GM03348 (cell line): Measurements from ENCODE around the gene PRRG3.

Experiments
- DNase-seq: peaks from one replicate; pipeline ENCODE4 v3.0.0; 2012; ENCODE audit warnings: low spot score

Gene PRRG3

DNA sequence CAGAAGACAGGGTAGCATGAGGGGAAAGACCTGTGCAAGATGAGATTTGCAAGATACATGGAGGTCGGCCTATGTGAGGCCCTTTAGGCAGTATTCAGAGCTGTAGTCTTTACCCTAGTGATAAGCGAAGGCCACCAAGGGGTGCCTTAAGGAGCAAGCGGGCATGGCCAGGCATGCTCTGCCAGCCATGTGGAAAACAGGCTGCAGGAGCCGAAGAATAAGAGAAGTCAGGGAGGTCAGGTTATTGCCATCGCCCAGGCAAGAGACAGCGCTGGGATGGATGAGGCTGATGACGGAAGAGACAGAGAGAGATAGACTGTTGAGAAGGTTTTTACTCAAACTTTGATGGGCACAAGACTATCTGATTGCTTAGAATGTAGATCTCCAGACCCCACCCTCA, 13.6 kb downstream of the PRRG3 start:
- no peak for DNase-seq

DNA sequence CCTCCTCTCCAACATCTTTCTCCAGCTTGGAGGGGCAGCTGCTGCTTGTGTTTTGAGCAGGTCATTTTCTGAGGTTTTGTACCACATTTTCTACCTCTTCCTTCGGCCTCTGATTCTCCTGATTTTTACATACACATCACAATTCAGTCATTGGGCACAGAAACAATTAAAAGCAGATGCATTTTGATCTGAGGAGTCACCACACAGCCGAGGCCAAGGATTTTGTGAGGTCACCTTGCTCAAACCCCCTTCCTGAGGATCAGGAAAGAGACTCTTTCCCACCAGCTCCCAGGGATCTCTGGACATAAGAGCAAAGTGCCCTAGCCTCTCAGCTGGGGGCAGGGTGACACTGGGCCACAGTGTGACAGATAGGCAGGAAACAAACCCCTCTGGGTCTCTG, 15.2 kb downstream of the PRRG3 start:
- no peak for DNase-seq

DNA sequence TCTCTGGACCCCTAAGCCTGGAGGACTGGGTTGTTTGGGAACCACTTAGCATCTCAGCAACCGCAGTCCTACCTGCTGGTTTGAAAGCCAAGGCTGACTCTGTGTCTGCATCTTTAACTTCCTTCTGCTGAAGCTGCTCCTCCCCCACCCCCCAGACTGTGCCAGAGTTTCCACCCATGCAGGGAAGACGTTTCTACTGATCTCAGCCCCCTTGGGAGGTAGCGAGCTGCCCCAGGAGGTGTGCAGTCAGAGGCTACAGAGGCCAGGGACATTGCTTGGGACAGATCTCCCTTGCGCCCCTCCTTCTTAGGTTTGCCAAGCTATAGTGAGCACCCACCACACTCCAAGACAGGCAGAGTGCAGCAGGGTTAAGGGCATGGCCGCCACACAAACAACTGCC, 15.9 kb downstream of the PRRG3 start:
- DNase-seq = no peak

DNA sequence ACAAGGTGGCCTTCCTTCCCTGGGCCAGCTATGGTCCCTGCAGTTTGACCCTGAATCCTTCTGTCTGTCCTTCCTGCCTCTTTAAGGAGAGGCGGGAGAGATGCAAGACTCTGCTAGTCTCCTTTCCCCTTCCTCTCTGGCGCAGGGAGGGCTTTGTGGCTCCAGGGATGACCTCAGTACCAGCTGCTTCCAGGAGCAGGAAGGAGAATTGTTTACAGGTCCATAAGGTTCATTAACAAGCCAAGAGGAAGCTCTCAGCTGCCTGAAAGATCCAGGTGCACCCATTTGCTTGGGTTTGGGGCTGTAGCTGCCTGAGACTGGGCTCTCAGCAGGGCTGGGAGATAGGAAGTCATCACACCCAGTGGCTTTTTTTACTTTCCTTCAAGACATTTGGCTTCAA, 16.5 kb downstream of the PRRG3 start:
- no peak for DNase-seq

DNA sequence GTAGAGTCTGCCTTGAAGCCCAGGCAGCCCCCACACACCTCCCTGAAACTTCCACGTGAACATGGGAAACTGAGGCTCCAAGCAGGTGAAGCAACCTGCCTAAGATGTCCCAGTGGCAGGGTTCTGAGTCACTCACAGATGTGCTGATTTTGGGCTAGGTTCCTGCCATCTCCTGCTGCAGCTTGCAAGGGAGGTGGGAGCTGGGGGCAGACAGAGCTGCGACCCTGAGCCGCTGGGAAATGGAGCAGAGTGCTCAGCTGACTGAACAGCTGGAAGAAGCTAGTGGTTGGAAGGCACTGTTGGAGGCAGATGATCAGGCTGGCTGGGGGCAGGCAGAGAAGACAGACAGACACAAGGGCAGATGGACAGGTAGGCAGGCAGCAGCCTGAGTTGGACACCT, 17.0 kb downstream of the PRRG3 start:
- DNase-seq = no peak

DNA sequence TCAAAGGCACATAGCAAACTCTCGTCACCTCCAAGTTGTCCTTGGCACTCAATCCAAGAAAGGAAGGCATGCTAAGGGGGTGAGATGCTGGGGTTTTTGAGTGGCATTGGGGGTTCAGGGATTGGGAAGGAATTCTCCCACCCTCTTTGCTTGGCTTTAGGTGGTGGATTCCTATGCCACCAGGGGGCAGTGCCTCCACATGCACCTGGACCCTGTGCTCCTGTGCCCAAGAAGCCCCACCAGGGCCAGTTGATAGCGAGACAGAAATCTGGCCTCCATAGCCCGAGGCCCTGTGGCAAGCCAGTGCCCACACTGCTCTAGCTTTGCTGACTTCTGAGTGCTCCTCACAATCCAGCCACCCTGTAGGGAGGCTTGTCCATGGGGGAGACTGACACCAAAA, 18.6 kb downstream of the PRRG3 start:
- peak; percentile 17 for DNase-seq

DNA sequence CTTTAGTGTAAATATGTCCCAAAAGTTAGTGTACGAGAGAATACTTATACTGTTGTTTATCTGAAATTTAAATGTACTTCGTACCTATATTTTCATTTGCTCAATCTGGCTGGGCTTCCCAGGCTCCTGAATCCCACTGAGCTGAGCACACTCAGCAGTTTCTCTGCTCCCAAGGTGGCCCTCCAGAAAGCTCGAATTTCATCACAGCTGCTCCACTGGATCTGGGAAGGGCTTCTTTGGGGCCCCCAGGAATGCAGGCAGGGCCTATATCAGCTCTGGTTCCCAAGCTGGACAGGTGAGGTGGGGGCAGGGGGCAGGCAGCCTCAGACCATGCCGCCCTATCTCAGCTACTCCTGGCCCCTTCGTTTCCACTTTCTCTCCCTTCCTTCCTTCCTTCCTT, 19.1 kb downstream of the PRRG3 start:
- DNase-seq = no peak

DNA sequence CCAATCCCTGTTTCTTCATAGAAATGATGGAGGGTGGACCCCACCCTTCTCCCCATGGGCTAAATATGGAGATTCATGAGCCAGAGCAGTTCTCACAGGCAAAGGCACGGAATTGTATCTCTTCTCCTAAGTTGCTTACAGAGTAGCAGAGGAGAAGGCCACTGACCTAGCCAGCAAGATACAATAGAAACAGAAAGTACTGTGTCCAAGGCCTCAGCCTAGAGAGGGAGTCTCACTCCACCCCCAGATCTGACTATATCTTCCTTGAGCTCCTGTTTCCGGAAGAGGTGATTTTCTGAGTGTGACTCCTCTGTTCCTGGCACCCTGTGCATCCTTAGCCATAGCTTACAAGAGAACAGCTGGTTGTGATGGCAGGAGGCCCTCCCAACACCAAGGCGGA, 20.5 kb downstream of the PRRG3 start, which contains the start of gene FATE1:
Gene FATE1, plus strand, starts transcription at position 284 of the 400 bp plus-strand sequence. Its CDS starts 85 bp downstream, at position 369.
- no peak for DNase-seq

DNA sequence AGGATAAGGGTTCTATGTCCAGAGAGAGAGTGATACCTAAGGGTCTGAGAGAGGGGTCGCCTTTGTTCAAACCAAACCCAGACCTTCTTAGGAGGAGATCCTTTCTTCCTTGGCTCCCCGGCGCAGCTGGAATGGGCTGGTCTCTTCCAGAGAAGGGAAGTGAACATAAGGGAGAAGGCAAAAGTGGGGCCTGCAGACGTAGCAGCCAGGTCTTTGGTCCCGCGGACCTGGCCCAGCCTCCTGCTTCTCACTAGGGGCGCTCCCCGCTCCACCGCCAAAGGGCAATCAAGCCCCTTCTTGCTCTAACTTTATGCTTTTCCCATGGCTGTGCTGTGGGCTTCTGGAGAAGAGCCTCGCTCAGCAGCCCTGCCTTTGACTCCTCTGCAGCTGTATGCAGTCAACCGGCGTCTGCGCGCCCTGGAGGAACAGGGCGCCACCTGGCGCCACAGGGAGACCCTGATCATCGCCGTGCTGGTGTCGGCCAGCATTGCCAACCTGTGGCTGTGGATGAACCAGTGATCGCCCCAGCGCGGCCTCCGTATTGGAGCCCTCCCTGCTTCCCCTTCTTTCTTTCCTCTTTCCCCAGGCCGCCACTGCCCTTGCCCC, 27.1 kb downstream of the PRRG3 start:
- DNase-seq = peak; percentile 76

DNA sequence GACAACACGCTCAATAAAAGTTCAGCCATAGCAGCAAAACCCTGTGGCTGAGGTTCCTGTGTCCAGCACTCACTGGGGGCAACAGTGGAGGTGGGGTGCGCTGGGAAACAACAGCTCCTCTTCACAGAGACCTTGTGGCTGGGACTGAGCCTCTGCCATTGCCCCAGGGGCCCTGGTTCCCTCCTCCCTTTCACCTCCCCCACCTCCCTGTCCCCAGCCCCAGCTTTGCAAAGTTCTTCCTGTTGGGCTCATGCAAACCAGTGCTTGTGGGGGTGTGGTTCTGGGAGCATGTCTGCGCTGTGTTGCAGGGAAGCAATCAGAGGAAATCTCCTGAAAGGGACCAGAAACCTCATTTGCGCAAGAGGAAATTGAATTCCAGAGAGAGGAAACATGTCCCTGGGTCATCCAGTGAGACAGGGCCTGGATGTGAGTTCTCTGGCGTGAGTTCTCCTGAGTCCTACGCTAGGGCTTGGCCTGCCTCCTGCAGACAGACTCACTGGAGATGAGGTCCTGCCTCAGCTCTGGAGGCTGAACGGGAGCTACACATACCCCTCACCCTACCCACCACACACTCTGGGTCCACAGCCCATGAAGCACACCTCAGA, 28.0 kb downstream of the PRRG3 start:
- no peak for DNase-seq

DNA sequence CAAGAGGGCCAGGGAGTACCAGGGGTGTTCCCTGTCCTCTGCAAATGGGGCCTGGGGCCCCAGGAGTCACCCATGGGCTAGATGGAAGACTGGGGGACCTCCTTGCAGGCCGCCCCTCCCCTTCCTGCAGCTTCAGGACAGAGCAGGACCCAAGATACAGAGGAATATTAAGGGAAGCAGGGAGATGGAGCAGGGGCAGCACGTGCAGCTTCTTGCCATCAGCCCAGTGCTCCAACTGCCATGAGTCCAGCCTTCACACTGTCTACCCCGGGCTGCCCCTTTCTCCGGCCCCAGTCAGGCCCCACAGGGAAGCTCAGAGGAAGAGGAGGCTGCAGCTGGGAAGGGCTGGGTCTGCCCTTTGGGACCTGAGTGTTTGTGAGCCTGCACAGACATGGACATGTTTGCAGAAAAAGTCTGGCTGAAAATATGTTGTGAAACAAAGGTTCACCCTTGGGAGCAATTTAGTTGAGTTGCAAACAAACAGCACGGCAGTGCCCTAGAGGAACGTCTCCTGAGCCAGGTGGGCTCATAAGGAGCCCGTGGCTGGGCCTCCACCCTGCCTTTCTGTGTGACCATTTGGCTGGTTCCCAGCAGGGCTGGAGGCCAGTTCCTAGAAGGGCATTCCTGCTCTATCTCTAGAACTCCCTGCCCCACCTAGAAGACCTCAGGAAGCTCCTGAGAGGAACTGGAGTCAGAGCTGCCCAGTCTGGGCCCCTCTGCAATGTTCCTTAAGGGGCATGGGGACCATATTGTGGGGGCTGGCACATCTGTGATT, 29.5 kb downstream of the PRRG3 start:
- no peak for DNase-seq

DNA sequence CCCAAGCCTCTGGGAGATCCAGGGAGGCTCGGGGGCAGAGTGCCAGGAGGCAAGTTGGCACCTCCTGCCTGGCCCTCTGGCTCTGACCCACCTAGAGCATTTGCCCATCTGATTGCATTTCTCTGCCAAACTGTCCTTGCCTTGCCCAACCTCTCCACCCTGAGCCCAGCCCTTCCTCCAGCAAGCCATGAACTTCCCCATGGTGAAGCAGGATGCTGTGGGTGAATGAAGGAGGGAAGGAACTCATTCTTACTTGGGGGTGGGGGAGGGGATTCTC, 30.0 kb downstream of the PRRG3 start:
- no peak for DNase-seq

DNA sequence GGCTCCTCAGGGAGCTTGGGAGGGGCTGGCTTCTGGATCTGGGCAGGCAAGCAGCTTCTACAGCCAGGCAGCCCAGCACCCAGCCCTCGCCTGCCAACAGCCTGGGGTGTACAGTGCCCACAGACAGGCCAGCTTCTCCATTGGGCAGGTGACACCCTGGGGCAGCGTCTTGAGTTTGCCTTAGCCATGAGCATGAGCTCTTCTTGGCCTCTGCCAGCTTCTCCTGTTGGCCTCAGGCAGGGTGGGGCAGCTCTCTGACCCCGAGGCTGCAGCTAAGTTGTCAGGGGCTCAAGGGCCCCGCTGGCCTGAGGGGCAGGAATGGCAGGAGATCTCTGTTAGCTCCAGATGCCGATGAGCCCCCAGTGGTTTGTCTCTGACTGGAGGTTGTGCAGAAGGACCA, 31.5 kb downstream of the PRRG3 start:
- DNase-seq = no peak

DNA sequence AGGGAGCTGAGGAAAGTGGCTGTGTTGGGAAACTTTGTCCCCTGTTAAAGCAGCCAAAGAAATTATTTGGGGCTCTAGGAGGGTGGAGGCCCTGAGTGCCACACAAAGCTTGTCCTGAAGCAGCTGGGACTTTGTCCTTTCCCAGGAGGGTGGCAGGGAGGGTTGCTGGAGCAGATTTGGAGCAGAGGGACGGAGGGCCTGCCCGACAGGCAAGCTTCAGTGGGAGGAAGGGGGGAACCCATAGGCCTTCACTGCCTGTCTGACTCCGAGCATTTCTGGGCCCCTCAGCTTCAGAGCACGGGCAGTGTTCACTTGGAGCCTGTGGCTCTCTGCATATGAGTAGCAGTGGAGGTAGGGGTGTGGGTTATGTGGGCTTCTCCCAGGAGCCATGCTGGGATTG, 32.1 kb downstream of the PRRG3 start:
- DNase-seq = no peak

DNA sequence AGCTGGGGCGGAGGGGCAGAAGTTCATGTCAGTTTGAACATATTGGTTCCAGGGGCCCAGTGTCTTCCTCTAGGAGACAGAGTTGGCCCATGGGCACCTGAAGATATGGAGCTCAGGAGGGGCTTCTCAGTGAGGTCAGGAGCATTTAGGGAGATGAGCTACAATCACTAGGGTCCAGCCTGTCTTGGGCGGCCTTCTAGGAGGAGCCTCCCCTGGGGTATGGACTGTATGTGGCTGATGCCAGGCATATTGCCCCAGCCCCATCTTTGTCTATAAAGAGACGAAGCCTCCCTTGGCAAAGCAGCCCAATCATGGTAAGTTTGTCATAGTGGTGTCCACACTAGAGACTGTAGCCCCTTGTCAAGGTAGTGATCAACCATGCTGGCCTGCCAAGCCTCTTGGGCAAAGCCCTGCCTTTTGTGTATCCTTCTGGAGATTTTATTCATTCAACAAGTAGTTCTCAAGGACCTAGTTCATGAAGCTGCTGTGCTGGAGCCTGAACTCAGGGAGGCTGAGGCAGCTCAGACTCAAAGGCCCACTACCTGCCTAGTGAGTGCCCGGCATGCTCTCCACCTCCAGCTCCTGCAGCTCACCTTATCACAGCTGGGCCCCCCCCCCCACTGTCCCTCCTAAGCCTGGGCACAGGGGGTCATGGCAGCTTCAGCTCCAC, 33.9 kb downstream of the PRRG3 start:
- DNase-seq = no peak

DNA sequence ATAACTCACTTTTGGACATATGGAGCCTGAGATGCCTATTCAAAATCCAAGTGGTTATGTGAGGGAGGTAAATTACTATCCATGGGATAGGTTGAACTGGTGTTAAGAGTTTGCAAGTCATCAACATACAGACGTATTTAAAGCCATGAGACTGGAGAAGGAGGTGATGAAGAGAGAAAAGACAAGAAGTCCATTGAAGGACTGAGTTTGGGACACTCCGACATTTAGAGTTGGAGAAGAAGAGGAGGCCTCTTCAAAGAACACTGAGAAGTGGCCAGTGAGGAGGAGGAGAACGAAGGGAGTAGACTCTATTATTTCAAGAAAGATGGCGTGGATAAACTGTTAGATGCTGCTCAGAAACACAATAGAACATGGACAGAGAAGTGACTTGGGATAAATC, 39.2 kb downstream of the PRRG3 start, which contains the start of gene CNGA2:
Gene CNGA2, plus strand, starts transcription at position 301 of the 400 bp plus-strand sequence. CDS start 3,738 bp downstream, outside the sequence.
- DNase-seq = no peak

DNA sequence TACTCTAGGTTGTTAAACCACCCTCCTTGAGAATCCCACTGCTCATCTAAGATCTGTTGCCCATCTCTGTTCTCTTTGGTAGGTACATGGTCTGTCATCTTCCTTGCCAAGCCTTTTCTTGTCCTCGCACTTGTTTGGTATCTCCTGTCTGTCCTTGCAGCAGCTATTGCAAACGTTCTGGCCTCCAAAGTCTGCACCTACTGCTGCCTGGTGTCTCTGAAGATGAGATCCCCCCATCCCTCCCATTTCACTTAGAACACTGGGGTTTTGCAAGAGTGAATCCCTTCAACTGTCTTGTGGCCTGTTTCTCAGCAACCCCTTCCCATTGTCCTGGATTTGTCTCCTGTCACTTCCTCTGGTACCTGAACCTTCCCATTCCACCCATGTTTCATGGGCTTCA, 40.0 kb downstream of the PRRG3 start:
- DNase-seq = no peak

DNA sequence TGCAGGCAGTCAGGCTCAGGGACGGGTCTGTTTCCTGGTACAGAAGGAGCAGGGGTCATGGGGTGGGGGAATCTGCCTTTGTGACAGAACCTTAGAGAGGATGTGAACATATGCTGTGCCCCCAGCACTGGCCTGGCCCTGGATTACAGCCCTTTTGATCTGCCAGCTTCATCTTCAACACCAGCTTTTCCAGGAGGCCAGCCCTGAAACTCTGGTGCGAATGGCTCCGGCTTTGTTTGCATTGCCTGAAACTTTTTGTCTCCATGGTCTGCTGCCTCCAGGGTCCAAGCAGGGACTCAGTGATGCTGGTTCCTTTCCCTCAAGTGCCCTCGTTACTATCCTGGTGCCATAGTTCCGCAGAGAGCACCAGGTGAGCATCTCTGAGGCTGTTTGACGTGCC, 41.4 kb downstream of the PRRG3 start:
- no peak for DNase-seq

DNA sequence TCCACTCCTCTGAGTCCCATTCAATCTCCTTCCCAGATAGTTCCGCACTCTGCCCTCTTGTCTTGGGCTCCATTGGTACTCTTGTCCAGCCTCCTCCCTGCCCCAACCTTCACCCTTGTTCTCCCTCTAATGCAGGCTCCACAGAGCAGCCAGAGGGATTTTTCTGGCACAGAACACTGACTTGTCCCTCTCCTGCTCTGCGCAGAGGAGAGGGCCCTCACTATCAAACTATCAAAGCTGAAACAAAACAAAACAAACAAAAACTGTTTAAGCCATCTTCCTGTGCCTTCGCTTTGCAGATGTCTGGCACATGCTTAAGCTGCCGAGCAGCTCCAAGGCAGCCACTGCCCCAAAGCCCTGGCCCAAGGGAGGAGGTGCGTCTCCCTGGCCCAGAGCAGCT, 42.2 kb downstream of the PRRG3 start:
- DNase-seq = no peak

DNA sequence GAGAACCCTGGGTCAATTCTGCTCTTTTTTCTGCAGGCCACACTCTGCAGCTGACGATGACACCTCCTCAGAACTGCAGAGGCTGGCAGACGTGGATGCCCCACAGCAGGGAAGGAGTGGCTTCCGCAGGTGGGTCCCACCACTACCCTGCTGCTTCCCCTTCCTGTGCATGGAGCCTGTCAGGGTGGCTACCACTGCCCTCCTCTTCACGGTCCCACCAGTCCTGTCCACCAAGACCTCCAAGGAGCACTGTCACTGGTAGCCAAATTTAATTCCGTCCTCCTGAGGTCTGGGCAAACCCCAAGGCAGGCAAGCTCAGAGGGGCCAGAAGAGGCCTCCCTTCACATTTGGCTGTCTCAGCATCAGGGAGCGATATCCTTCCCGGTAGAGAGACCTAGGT, 43.5 kb downstream of the PRRG3 start:
- no peak for DNase-seq

DNA sequence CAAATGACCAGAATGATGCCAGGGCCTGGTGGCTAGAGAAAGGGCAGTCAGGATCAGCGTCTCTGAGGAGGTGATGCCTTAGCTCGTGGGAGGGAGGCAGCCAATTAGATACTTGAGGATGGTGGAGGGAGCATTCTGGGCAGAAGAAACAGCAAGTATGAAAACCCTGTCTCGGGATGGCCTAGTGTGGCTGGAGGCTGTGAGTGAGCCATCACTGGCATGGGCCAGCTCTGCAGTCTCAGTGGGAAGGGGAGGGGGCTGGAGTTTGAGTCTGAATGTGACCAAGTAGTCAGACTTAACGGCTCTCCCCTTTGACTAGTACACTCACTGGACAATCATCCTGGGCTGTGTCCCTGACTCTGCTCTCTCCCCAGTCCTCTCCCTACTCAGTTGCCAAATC, 46.3 kb downstream of the PRRG3 start:
- no peak for DNase-seq

DNA sequence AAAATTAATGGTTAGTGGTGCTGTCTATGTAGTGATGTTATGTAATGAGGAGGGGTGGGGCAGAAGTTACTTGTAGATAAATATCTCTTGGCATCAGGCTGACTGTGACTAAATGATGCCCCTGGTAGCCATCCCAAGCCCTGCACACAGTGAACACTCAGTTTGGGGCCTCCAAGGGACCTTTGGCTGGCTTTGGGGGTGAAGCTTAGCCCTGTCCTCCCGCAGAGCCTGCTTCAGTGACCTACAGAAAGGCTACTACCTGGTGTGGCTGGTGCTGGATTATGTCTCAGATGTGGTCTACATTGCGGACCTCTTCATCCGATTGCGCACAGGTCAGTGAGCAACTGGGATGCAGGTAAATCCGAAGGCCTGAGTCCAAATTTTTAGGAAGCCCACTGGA, 47.1 kb downstream of the PRRG3 start:
- no peak for DNase-seq
